ENCODE measurements around the gene KLHDC8B. TPM values are rescaled to one million over a fixed set of nuclear protein-coding genes. Genes with fewer than 3 reads are reported as not detected.

The KLHDC8B gene
- total RNA-seq, 1 donor from 2014 or later: 43.7 TPM

- Histone ChIP-seq H3K27me3 (no peaks in the 10 kb centered on the region), H3K36me3 (peaks cover 0 to 12% of the 10 kb centered on the region in 2 donors), H3K4me3 (peak overlapping the region; percentile 64 to 96), H3K4me1 (peaks cover 39% of the 10 kb centered on the region), H3K9me3 (no peaks in the 10 kb centered on the region), H3K27ac (peak overlapping the region; percentile 90)
- DNase-seq (ENCODE audit: extremely low spot score in 2 of 2): no peak
- intact Hi-C loops (cut with DNase I): loop anchor here (5.0 to 10.0 kb wide), 3 partner anchors 102 to 274 kb away; partner anchors contain the start of genes C3orf62 and USP4
- no peak for TF ChIP-seq CTCF (IDR thresholded peaks at IDR 0.05)
- no peak for TF ChIP-seq POLR2AphosphoS5 (IDR thresholded peaks at IDR 0.05; ENCODE audit: insufficient read depth in 1 of 2, low read depth in 1 of 2)
- no peak for TF ChIP-seq POLR2A (IDR thresholded peaks at IDR 0.05)
These were observed 1.9 kb downstream of the KLHDC8B start for GRCh38 chr3:49173116-49173791.

GRCh38 chr3:49173792-49174170 is 2.4 kb downstream of the KLHDC8B start:
- no peak for TF ChIP-seq POLR2AphosphoS5 (IDR thresholded peaks at IDR 0.05; ENCODE audit: insufficient read depth in 1 of 2, low read depth in 1 of 2)
- TF ChIP-seq CTCF (IDR thresholded peaks at IDR 0.05): no peak
- no peak for TF ChIP-seq POLR2A (IDR thresholded peaks at IDR 0.05)
- no peak for DNase-seq (ENCODE audit: extremely low spot score in 2 of 2)
- no peaks in the 10 kb centered on the region for H3K27me3 ChIP-seq
- H3K36me3 ChIP-seq: peaks cover 0 to 12% of the 10 kb centered on the region in 2 donors
- peaks cover 39% of the 10 kb centered on the region for H3K4me1 ChIP-seq
- intact Hi-C loops (cut with DNase I): loop anchor here (5.0 to 10.0 kb wide), 3 partner anchors 101 to 274 kb away; partner anchors contain the start of genes C3orf62 and USP4
- H3K9me3 ChIP-seq: no peaks in the 10 kb centered on the region
- H3K4me3 ChIP-seq: peak overlapping the region in 1 of 2 donors; percentile 64
- peak overlapping the region; percentile 90 for H3K27ac ChIP-seq

- Histone ChIP-seq H3K27ac (peak overlapping the region; percentile 90), H3K4me3 (no peak overlapping the region), H3K36me3 (peaks cover 0 to 12% of the 10 kb centered on the region in 2 donors), H3K4me1 (peaks cover 39% of the 10 kb centered on the region), H3K9me3 (no peaks in the 10 kb centered on the region), H3K27me3 (no peaks in the 10 kb centered on the region)
- no peak for TF ChIP-seq POLR2AphosphoS5 (IDR thresholded peaks at IDR 0.05; ENCODE audit: insufficient read depth in 1 of 2, low read depth in 1 of 2)
- TF ChIP-seq CTCF (IDR thresholded peaks at IDR 0.05): no peak
- TF ChIP-seq POLR2A (IDR thresholded peaks at IDR 0.05): no peak
- intact Hi-C loops (cut with DNase I): loop anchor here (5.0 to 10.0 kb wide), 3 partner anchors 100 to 273 kb away; partner anchors contain the start of genes C3orf62 and USP4
- no peak for DNase-seq (ENCODE audit: extremely low spot score in 2 of 2)
These were observed 3.1 kb downstream of the KLHDC8B start for GRCh38 chr3:49174397-49174985.

GRCh38 chr3:49175530-49175929 is 4.1 kb downstream of the KLHDC8B start:
- no peaks in the 10 kb centered on the region for H3K9me3 ChIP-seq
- H3K36me3 ChIP-seq: peaks cover 0 to 12% of the 10 kb centered on the region in 2 donors
- H3K4me1 ChIP-seq: peaks cover 37% of the 10 kb centered on the region
- no peak for TF ChIP-seq POLR2A (IDR thresholded peaks at IDR 0.05)
- TF ChIP-seq CTCF (IDR thresholded peaks at IDR 0.05): no peak
- TF ChIP-seq POLR2AphosphoS5 (IDR thresholded peaks at IDR 0.05; ENCODE audit: insufficient read depth in 1 of 2, low read depth in 1 of 2): no peak
- no peak for DNase-seq (ENCODE audit: extremely low spot score in 2 of 2)
- no peaks in the 10 kb centered on the region for H3K27me3 ChIP-seq
- intact Hi-C loops (cut with DNase I): loop anchor here (10.0 kb wide), 1 partner anchor 99 kb away; the partner anchor contains the start of gene C3orf62
- no peak overlapping the region for H3K27ac ChIP-seq
- H3K4me3 ChIP-seq: no peak overlapping the region

All from vagina (tissue), 2 donors.